GM18873 (cell line): ENCODE measurements around the gene NRCAM.

Experiments used
- ATAC-seq: cut with Tn5 transposase; IDR thresholded peaks from one replicate; pipeline ENCODE4 v1.9.1; 2021; ENCODE audit warnings: mild to moderate bottlenecking, moderate library complexity, moderate number of reproducible peaks; ENCODE audit not compliant: unreplicated experiment, low FRiP score

NRCAM gene

GRCh38 chr7:108227366-108227765, 228.9 kb downstream of the NRCAM start:
- no peak for ATAC-seq

GRCh38 chr7:108226816-108227299, 229.4 kb downstream of the NRCAM start:
- no peak for ATAC-seq

- no peak for ATAC-seq
Observed at GRCh38 chr7:108225531-108226181, 230.6 kb downstream of the NRCAM start.

GRCh38 chr7:108224387-108224786, 231.8 kb downstream of the NRCAM start:
- ATAC-seq: no peak

GRCh38 chr7:108222236-108222892, 233.9 kb downstream of the NRCAM start:
- no peak for ATAC-seq

GRCh38 chr7:108211382-108212201, 244.6 kb downstream of the NRCAM start:
- no peak for ATAC-seq

GRCh38 chr7:108210796-108211195, 245.4 kb downstream of the NRCAM start:
- no peak for ATAC-seq

- no peak for ATAC-seq
Observed at GRCh38 chr7:108205311-108205710, 250.9 kb downstream of the NRCAM start.

- no peak for ATAC-seq
Observed at GRCh38 chr7:108204281-108204796, 251.9 kb downstream of the NRCAM start.

GRCh38 chr7:108203537-108203936, 252.7 kb downstream of the NRCAM start:
- ATAC-seq: no peak

- ATAC-seq: no peak
Observed at GRCh38 chr7:108202743-108203142, 253.5 kb downstream of the NRCAM start.

GRCh38 chr7:108201766-108202165, 254.5 kb downstream of the NRCAM start:
- no peak for ATAC-seq

- ATAC-seq: no peak
Observed at GRCh38 chr7:108200326-108200725, 255.9 kb downstream of the NRCAM start.

GRCh38 chr7:108197371-108198091, 258.7 kb downstream of the NRCAM start:
- ATAC-seq: no peak

GRCh38 chr7:108196004-108196403, 260.2 kb downstream of the NRCAM start:
- ATAC-seq: no peak

- ATAC-seq: no peak
Observed at GRCh38 chr7:108193594-108194498, 262.4 kb downstream of the NRCAM start.

GRCh38 chr7:108190891-108191290, 265.3 kb downstream of the NRCAM start:
- ATAC-seq: no peak

- ATAC-seq: peak; percentile 59
Observed at GRCh38 chr7:108189733-108190388, 266.4 kb downstream of the NRCAM start.

- no peak for ATAC-seq
Observed at GRCh38 chr7:108188724-108189123, 267.5 kb downstream of the NRCAM start.
